ENCODE measurements around the gene BPIFB2.

DNA sequence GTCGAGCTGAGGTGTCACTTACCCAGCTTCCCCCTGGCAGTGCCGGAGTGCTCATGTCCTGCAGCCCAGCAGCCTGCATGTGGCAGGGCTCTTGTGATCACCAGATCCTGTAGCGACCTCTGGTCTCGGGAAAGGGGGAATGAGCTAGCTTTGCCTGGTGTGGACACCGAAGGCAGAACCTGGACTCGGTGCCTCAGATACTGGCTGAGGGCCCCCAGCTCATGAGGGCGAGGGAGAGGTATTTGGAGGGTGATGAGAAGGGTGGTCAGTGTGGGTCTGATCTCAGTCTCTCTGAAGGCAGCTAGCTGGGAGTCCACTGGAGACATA is 29.5 kb upstream of the BPIFB2 start:
- TF ChIP-seq, protein P1, sequence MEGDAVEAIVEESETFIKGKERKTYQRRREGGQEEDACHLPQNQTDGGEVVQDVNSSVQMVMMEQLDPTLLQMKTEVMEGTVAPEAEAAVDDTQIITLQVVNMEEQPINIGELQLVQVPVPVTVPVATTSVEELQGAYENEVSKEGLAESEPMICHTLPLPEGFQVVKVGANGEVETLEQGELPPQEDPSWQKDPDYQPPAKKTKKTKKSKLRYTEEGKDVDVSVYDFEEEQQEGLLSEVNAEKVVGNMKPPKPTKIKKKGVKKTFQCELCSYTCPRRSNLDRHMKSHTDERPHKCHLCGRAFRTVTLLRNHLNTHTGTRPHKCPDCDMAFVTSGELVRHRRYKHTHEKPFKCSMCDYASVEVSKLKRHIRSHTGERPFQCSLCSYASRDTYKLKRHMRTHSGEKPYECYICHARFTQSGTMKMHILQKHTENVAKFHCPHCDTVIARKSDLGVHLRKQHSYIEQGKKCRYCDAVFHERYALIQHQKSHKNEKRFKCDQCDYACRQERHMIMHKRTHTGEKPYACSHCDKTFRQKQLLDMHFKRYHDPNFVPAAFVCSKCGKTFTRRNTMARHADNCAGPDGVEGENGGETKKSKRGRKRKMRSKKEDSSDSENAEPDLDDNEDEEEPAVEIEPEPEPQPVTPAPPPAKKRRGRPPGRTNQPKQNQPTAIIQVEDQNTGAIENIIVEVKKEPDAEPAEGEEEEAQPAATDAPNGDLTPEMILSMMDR (IDR thresholded peaks at IDR 0.05; ENCODE audit: poor library complexity, severe bottlenecking), result no peak
- TF ChIP-seq, protein P2, sequence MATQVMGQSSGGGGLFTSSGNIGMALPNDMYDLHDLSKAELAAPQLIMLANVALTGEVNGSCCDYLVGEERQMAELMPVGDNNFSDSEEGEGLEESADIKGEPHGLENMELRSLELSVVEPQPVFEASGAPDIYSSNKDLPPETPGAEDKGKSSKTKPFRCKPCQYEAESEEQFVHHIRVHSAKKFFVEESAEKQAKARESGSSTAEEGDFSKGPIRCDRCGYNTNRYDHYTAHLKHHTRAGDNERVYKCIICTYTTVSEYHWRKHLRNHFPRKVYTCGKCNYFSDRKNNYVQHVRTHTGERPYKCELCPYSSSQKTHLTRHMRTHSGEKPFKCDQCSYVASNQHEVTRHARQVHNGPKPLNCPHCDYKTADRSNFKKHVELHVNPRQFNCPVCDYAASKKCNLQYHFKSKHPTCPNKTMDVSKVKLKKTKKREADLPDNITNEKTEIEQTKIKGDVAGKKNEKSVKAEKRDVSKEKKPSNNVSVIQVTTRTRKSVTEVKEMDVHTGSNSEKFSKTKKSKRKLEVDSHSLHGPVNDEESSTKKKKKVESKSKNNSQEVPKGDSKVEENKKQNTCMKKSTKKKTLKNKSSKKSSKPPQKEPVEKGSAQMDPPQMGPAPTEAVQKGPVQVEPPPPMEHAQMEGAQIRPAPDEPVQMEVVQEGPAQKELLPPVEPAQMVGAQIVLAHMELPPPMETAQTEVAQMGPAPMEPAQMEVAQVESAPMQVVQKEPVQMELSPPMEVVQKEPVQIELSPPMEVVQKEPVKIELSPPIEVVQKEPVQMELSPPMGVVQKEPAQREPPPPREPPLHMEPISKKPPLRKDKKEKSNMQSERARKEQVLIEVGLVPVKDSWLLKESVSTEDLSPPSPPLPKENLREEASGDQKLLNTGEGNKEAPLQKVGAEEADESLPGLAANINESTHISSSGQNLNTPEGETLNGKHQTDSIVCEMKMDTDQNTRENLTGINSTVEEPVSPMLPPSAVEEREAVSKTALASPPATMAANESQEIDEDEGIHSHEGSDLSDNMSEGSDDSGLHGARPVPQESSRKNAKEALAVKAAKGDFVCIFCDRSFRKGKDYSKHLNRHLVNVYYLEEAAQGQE (IDR thresholded peaks at IDR 0.05; ENCODE audit: borderline replicate concordance), result no peak

All from neural cell (in vitro differentiated cells).